HCT116 (cell line): ENCODE measurements around the gene HBG2.

Experiments
- EZH2 ChIP-seq: fragments of 200-600 bp; sonication (generic); IDR thresholded peaks from 2 replicates; pipeline ENCODE4 v1.6.1; 2017; ENCODE audit warnings: antibody characterized with exemption, mixed run types
- EZH2phosphoT487 ChIP-seq: fragments of 200-600 bp; IDR thresholded peaks from 2 replicates; pipeline ENCODE4 v1.6.1; 2018; ENCODE audit warnings: antibody characterized with exemption, borderline replicate concordance
- POLR2A ChIP-seq: IDR thresholded peaks from 2 replicates; pipeline ENCODE4 v1.7.0; 2011; ENCODE audit warnings: borderline replicate concordance; ENCODE audit not compliant: insufficient read depth, insufficient read length; ENCODE audit errors: extremely low read depth
- SRF ChIP-seq: IDR thresholded peaks from 2 replicates; pipeline ENCODE4 v1.6.1; 2012; ENCODE audit warnings: low read depth
- TCF7L2 ChIP-seq: IDR thresholded peaks from 2 replicates; pipeline ENCODE4 v1.7.0; 2011; ENCODE audit warnings: borderline replicate concordance, inconsistent platforms; ENCODE audit not compliant: insufficient read depth, insufficient read length; ENCODE audit errors: extremely low read depth
- TF ChIP-seq, protein P1 (sequence below), 3 experiments: fragments of 200-600 bp in 1 of 3; sonication (generic) in 1 of 3; IDR thresholded peaks in 2 of 3; conservative IDR thresholded peaks in 1 of 3; 2 replicates each; pipeline ENCODE4 v1.5.1; 2012 to 2017; ENCODE audit warnings: low read depth in 2 of 3, low read length in 2 of 3, antibody characterized with exemption in 1 of 3, borderline replicate concordance in 1 of 3, control low read depth in 1 of 3, mild to moderate bottlenecking in 1 of 3, mixed read lengths in 1 of 3, mixed run types in 1 of 3, moderate library complexity in 1 of 3; ENCODE audit not compliant: insufficient read depth in 1 of 3
- TF ChIP-seq, protein P2 (sequence below): IDR thresholded peaks from 2 replicates; pipeline ENCODE4 v1.6.1; 2011; ENCODE audit warnings: mild to moderate bottlenecking, low read length, moderate library complexity; ENCODE audit not compliant: insufficient replicate concordance; ENCODE audit errors: extremely low read depth
- TF ChIP-seq, protein P3 (sequence below): IDR thresholded peaks from 2 replicates; pipeline ENCODE4 v1.6.1; 2012; ENCODE audit warnings: low read depth

- TF ChIP-seq EZH2phosphoT487 (no peak), SRF (no peak), TCF7L2 (no peak), POLR2A (no peak), EZH2 (no peak)
- TF ChIP-seq, protein P1, sequence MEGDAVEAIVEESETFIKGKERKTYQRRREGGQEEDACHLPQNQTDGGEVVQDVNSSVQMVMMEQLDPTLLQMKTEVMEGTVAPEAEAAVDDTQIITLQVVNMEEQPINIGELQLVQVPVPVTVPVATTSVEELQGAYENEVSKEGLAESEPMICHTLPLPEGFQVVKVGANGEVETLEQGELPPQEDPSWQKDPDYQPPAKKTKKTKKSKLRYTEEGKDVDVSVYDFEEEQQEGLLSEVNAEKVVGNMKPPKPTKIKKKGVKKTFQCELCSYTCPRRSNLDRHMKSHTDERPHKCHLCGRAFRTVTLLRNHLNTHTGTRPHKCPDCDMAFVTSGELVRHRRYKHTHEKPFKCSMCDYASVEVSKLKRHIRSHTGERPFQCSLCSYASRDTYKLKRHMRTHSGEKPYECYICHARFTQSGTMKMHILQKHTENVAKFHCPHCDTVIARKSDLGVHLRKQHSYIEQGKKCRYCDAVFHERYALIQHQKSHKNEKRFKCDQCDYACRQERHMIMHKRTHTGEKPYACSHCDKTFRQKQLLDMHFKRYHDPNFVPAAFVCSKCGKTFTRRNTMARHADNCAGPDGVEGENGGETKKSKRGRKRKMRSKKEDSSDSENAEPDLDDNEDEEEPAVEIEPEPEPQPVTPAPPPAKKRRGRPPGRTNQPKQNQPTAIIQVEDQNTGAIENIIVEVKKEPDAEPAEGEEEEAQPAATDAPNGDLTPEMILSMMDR (IDR thresholded peaks at IDR 0.05 in 2 of 3, conservative IDR thresholded peaks at IDR 0.05 in 1 of 3; ENCODE audit: borderline replicate concordance in 1 of 3, insufficient read depth in 1 of 3, low read depth in 2 of 3, low read length in 2 of 3) = no peak
- TF ChIP-seq, protein P2, sequence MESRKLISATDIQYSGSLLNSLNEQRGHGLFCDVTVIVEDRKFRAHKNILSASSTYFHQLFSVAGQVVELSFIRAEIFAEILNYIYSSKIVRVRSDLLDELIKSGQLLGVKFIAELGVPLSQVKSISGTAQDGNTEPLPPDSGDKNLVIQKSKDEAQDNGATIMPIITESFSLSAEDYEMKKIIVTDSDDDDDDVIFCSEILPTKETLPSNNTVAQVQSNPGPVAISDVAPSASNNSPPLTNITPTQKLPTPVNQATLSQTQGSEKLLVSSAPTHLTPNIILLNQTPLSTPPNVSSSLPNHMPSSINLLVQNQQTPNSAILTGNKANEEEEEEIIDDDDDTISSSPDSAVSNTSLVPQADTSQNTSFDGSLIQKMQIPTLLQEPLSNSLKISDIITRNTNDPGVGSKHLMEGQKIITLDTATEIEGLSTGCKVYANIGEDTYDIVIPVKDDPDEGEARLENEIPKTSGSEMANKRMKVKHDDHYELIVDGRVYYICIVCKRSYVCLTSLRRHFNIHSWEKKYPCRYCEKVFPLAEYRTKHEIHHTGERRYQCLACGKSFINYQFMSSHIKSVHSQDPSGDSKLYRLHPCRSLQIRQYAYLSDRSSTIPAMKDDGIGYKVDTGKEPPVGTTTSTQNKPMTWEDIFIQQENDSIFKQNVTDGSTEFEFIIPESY = no peak
- TF ChIP-seq, protein P3, sequence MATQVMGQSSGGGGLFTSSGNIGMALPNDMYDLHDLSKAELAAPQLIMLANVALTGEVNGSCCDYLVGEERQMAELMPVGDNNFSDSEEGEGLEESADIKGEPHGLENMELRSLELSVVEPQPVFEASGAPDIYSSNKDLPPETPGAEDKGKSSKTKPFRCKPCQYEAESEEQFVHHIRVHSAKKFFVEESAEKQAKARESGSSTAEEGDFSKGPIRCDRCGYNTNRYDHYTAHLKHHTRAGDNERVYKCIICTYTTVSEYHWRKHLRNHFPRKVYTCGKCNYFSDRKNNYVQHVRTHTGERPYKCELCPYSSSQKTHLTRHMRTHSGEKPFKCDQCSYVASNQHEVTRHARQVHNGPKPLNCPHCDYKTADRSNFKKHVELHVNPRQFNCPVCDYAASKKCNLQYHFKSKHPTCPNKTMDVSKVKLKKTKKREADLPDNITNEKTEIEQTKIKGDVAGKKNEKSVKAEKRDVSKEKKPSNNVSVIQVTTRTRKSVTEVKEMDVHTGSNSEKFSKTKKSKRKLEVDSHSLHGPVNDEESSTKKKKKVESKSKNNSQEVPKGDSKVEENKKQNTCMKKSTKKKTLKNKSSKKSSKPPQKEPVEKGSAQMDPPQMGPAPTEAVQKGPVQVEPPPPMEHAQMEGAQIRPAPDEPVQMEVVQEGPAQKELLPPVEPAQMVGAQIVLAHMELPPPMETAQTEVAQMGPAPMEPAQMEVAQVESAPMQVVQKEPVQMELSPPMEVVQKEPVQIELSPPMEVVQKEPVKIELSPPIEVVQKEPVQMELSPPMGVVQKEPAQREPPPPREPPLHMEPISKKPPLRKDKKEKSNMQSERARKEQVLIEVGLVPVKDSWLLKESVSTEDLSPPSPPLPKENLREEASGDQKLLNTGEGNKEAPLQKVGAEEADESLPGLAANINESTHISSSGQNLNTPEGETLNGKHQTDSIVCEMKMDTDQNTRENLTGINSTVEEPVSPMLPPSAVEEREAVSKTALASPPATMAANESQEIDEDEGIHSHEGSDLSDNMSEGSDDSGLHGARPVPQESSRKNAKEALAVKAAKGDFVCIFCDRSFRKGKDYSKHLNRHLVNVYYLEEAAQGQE = no peak
Measured at GRCh38 chr11:5229356-5229755, 25.2 kb downstream of the HBG2 start.
